22Rv1 (cell line): Measurements from ENCODE around the gene ZNF513.

Experiments used
- CTCF ChIP-seq: fragments of 450-650 bp; IDR thresholded peaks from 2 replicates; pipeline ENCODE4 v1.5.1; 2017; ENCODE audit warnings: mild to moderate bottlenecking
- ZFX ChIP-seq: fragments of 450-650 bp; IDR thresholded peaks from 2 replicates; pipeline ENCODE4 v1.6.1; 2017; ENCODE audit warnings: antibody characterized with exemption, borderline replicate concordance

- TF ChIP-seq CTCF: no peak
- no peak for TF ChIP-seq ZFX
Observed at GRCh38 chr2:27347641-27348040, 32.9 kb downstream of the ZNF513 start.
